SK-N-MC (cell line): Measurements from ENCODE around the gene SERPINA3.

Experiments
- EZH2 ChIP-seq: fragments of 200-600 bp; sonication (generic); IDR thresholded peaks from one replicate; pipeline ENCODE4 v1.6.1; 2017; ENCODE audit warnings: antibody characterized with exemption
- FOXP2 ChIP-seq: optimal IDR thresholded peaks from 2 replicates; pipeline ENCODE3; 2011; ENCODE audit warnings: mild to moderate bottlenecking, moderate library complexity; ENCODE audit not compliant: insufficient read depth; ENCODE audit errors: extremely low read length, control extremely low read depth
- POLR2AphosphoS5 ChIP-seq: IDR thresholded peaks from 2 replicates; pipeline ENCODE4 v1.6.1; 2012; ENCODE audit warnings: mild to moderate bottlenecking, low read depth, low read length, borderline replicate concordance

- no peak for TF ChIP-seq POLR2AphosphoS5
- TF ChIP-seq EZH2: no peak
- no peak for TF ChIP-seq FOXP2
These were observed 34.3 kb downstream of the SERPINA3 start for GRCh38 chr14:94646481-94646880.
